Activated CD4-positive, alpha-beta T cell treated with anti-CD3 and anti-CD28 coated beads for 4 hours (primary cell): Measurements from ENCODE around the gene FOXE1.

Source experiments
- DNase-seq, 2 donors: peaks; one replicate each; pipeline ENCODE4 v3.0.0-alpha.2; 2020

FOXE1 gene

GRCh38 chr9:97853056-97853843, at the start of gene FOXE1:
Gene FOXE1 (plus strand): TSS chr9:97853226. CDS start chr9:97853915, 689 bp downstream.
- no peak for DNase-seq

DNA sequence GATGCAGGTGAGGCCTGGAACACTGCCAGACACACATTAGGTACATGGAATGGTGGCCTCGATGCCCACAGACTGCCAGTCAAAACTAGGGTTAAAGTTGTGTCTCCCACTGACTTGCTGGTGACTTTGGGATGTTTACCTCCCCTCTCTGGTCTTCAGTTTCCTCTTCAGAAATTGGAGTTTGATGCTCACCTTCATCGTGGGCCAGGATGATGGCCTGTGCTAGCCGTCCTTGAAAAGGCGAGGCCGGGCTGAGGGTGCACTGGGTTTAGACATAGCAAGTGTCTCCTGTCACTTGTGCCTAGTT, 49.0 kb upstream of the FOXE1 start:
- DNase-seq = no peak

DNA sequence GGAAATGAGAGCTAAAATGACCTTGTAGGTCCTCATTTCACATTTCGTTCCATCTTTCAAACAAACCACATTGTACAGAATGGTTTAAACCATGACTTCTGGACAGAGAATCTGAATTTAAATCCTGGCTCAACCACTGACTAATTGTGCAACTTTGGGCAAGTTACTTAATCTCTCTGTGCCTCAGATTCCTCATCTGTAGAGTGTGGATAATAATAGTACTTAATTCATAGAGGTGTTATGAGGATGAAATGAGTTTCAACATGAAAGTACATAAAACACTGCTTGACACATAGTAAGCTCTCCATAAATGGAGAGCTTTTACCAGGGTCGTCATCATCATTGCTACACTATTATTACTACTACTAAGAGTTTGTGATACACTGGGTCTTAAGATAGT, 46.3 kb upstream of the FOXE1 start:
- DNase-seq = no peak

DNA sequence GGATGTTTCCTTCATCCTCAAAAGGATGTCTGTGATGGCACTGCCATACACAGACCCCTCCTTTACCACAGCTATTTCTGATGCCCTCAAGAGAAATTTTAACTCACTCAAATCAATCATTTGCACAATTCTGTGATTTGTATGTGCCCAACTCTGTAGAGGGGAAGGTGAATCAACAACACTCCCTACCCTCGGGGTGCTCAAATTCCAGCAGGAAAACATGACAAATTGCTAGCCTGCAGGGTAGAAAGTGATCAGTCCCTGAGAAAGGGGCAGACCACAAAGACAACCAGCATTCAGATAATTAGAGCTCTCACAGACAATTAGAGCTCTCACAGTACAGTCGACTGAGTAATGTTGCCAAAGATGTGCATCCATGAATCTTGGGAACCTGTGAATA, 45.3 kb upstream of the FOXE1 start:
- no peak for DNase-seq

GRCh38 chr9:97808415-97808814, 44.6 kb upstream of the FOXE1 start:
- no peak for DNase-seq

DNA sequence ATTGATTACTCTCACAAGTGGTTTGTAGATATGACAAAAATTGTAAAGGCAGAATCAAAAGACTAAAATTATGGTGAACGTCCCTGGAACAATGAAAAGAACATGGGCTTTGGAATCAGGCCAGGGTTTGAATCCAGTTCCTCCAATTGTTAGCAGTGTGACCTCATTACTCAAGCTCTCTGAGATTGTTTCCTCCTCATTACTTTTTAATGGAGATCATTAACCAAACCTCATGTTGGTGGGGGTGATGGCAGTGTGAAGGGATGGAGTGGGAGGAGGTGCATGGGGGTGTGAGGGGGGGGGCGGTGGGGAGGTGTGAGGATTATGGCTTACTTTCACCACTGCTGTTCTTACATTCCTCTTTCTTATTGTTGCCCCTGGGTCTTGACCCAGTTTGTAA, 44.1 kb upstream of the FOXE1 start:
- DNase-seq = no peak

- DNase-seq = no peak
Observed at GRCh38 chr9:97809666-97810344, 43.2 kb upstream of the FOXE1 start.

DNA sequence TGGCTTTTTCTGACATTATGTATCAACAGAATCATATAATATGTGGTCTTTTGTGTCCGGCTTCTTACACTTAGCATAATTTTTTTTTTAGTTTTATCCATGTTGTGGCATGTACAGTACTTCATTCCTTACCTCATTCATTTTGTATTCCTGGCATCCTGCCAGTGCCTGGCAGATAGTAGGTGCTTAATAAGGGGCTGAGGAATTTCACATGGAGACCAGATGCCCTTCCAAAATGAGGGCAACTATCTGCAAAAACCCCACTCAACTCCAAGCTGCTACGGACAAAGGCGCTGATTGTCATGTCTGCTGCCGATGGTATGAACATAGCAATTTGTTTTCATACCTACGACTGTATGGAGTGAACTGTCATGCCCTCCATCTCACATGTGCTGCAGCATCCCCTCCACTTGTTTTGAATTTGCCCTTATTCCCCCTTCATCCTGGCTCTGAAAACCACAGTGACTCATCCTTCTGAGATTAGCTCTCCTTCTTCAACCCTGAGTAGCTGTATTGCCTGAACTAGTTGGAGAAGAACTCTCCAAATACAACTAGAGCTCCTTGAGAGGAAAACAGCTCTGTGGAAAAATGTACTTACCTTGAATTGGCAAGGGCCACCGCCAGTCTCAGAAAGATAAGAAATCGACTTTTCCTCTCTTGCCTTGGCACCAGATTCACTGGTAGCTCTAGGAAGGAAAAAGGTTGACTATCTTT, 41.3 kb upstream of the FOXE1 start:
- no peak for DNase-seq

DNA sequence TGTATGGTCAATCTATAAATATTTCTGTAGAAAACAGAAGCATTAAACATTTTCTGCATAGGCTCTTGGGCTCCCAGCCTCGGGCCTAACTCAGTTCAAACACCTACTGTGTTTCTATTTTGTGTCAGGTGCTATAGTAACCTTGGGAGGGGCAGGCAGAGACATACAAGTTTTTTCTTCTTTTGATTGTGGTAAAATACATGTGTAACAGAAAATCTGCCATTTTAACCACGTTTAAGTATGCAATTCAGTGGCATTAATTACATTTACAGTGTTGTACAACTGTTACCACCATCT, 40.8 kb upstream of the FOXE1 start:
- DNase-seq = no peak

GRCh38 chr9:97813072-97813471, 40.0 kb upstream of the FOXE1 start:
- no peak for DNase-seq

GRCh38 chr9:97819735-97820134, 33.3 kb upstream of the FOXE1 start:
- DNase-seq = no peak

- no peak for DNase-seq
Observed at GRCh38 chr9:97820373-97820772, 32.7 kb upstream of the FOXE1 start.

- DNase-seq = no peak
Observed at GRCh38 chr9:97830884-97831829, 21.9 kb upstream of the FOXE1 start.

DNA sequence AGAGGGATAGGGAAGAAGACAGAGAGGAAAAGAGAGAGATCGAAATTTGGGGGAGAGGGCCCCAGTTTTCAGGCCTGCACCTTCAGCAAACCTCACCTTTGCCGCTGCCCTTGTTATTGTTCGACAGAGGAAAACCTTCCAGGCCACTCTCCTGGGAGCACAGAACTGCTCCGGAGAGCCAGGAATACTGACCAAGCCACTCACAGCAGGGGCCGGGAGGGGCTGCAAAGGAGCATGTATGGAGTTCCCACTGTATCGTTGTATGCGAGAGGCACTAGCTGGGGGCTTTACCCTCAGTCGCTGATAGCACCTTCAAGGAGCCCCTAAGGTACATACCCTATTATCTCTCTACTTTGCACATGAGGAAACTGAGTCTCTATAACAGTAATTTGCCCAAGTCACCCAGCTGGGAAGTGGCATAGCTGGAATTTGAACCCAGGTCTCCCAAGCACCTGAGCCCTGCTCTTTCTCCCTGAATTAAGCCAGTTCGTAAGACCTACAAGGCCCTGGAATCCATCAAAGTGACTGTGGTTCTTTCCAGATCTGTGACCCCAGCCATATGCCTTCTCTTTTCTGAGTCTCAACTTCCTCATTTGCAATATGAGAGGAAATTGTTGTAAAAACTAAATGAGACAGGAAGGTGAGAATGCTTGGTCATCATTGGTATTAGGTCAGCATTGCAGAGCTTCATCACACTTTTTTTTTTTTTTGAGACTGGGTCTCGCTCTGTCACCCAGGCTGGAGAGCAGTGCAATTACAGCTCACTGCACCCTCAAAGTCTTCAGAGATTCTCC, 21.0 kb upstream of the FOXE1 start:
- no peak for DNase-seq

GRCh38 chr9:97840521-97840920, 12.5 kb upstream of the FOXE1 start:
- no peak for DNase-seq

- DNase-seq = no peak
Observed at GRCh38 chr9:97842960-97843359, 10.1 kb upstream of the FOXE1 start.

GRCh38 chr9:97845130-97845529, 7.9 kb upstream of the FOXE1 start:
- DNase-seq = no peak

DNA sequence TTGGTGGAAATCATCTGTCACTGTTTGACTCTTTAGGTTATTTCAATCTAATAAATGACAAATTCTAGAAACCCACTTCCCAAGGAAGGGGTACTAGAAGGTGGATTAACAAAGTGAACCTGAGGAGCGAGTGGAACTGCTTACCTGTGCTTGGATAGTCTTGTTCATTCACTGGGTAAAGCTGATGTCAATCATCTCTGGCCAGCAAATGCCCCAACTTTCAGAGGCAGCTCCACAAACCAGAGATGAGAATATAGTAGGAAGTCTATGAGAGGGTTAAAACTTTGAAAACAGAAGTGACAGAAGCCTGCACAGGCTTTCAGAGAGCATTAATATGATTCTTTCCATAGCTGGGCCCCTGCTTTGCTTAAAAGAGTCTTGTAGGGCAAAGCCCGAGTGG, 7.3 kb upstream of the FOXE1 start:
- DNase-seq = no peak

DNA sequence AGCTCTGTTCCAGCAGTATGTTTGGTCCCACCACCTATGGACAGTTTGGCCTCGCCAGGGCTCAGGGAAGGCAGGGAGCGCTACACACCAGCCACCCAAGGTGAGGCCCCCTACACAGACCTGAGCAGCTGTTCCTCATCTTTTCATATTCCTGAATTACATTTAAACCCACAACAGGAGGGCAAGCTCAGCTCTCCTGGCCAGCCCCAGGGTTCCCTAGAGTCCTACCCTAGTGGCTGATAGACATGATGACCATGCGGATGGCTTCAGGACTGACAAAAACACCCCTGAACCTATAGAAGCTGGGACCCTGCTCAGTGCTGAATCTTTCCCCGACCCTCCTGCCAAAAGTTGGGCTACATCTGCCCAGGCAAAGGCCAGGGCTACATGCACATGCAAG, 6.7 kb upstream of the FOXE1 start:
- no peak for DNase-seq

- DNase-seq = no peak
Observed at GRCh38 chr9:97847474-97848214, 5.4 kb upstream of the FOXE1 start.

DNA sequence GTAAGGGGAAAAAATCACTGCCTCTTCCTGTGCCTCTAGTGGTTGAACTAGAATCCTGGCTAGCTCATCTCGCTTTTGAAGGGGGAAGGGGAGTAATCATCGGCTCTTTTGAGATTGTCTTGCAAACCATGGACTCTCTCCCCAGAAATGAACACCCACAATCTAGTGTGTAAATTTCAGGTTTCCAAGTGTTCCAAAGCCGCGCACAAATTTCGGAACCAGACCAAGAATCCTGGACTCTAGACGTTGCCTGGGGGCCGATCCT, 4.9 kb upstream of the FOXE1 start:
- DNase-seq = no peak
